Kidney epithelial cell (primary cell): Measurements from ENCODE around the gene LGALS7. TPM values are rescaled to one million over a fixed set of nuclear protein-coding genes. Genes with fewer than 3 reads are reported as not detected.
"Not testable (repeated sequence)": the region's sequence is repeated elsewhere in the genome, so short reads cannot be mapped to it uniquely, and the experiment has no call there.

Experiments
- DNase-seq: peaks from one replicate; pipeline ENCODE4 v3.0.0-alpha.2; 2010; ENCODE audit warnings: low read depth
- H3K27me3 ChIP-seq: 2 replicates; pipeline ENCODE4 v1.6.0; 2011; ENCODE audit warnings: low read length; ENCODE audit not compliant: control insufficient read depth, insufficient read depth
- H3K36me3 ChIP-seq: 2 replicates; pipeline ENCODE4 v1.5.1; 2011; ENCODE audit warnings: low read length; ENCODE audit not compliant: control insufficient read depth, insufficient read depth
- H3K4me3 ChIP-seq: 2 replicates; pipeline ENCODE4 v1.5.1; 2011; ENCODE audit warnings: low read depth, mild to moderate bottlenecking, control low read depth, low read length
- total RNA-seq: library from RNA; depleted of rRNA; stranded (reverse); fragments of >200 nt; gene quantifications from 2 replicates; pipeline ENCODE4 v1.2.3, GENCODE V29; 2015
- TF ChIP-seq, protein P1 (sequence below): IDR thresholded peaks from 2 replicates; pipeline ENCODE4 v1.5.1; 2011; ENCODE audit warnings: mild to moderate bottlenecking, moderate library complexity, low read length, control low read depth, inconsistent platforms; ENCODE audit not compliant: insufficient read depth, poor library complexity, severe bottlenecking

Gene LGALS7
- total RNA-seq, 1 donor from 2014 or later: not detected

DNA sequence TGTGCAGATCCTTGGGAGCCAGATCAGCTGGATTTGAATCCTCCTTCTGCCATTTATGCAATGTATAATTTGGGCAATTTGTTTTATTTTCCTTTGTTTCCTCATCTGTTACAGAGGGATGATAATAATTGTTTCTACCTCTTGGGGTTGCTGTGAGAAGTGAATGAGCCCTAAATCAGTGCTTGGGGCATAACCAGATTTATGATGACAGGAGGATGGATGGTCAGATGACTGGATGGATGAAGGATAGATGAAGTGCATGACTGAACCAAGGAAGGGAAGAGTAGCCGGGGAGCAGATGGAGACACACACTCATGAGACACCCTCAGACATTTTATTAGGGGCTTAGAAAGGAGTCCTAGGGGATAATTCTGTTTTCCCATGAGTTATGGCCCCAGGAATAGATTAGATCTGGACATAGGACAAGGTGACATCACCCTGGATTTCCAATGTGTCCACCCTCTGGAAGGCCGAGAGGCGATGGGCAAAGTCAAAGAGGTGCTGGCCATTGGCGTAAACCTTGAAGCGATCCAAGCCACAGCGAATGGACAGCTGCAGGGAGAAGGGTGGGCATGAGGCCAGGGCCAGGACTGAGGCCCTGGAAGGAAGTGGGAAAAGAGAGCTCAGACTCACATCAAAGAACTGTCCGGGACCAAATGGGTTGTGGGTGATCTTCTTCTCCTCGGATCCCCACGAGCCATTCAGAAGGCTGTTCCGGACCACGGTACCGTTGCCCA is 28.2 kb upstream of the LGALS7 start:
- Histone ChIP-seq H3K36me3 (no peaks in the 10 kb centered on the region), H3K4me3 (no peak overlapping the region), H3K27me3 (no peaks in the 10 kb centered on the region)
- no peak for DNase-seq
- TF ChIP-seq, protein P1, sequence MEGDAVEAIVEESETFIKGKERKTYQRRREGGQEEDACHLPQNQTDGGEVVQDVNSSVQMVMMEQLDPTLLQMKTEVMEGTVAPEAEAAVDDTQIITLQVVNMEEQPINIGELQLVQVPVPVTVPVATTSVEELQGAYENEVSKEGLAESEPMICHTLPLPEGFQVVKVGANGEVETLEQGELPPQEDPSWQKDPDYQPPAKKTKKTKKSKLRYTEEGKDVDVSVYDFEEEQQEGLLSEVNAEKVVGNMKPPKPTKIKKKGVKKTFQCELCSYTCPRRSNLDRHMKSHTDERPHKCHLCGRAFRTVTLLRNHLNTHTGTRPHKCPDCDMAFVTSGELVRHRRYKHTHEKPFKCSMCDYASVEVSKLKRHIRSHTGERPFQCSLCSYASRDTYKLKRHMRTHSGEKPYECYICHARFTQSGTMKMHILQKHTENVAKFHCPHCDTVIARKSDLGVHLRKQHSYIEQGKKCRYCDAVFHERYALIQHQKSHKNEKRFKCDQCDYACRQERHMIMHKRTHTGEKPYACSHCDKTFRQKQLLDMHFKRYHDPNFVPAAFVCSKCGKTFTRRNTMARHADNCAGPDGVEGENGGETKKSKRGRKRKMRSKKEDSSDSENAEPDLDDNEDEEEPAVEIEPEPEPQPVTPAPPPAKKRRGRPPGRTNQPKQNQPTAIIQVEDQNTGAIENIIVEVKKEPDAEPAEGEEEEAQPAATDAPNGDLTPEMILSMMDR: no peak

DNA sequence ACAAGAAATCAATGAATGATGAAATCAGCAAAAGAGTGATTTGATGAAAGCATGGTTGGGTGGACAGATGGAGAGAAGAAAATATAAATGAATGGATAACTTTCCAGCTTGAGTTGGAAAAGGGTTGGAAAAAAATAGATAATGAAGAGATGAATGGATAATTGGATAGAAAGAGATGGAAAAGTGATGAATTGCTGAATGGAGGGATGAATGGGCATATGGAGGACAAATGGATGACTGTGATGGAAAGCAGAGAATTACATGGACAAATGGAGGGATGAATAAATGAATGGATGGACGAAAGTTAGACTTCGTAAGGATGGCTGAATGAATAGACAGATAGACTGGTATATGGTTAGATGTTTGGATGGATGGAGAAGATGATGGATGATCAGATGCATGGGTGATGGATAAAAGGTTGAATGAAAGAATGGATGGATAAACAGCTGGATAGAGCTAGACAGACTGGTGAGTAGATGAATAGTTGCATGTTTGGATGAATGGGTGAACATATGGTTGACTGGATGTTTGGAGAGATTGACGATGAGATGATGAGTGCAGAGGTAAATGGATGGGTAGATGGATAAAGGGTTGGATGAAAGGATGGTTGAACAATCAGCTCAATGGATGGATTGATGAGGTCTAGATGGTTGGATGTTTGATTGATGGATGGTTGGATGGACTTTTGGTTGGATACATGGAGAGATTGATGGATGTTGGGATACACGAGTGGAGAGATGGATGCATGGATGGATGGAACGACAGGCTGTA is 27.4 kb upstream of the LGALS7 start:
- TF ChIP-seq, protein P1: no peak
- H3K36me3 ChIP-seq: no peaks in the 10 kb centered on the region
- no peaks in the 10 kb centered on the region for H3K27me3 ChIP-seq
- no peak for DNase-seq
- H3K4me3 ChIP-seq: no peak overlapping the region

DNA sequence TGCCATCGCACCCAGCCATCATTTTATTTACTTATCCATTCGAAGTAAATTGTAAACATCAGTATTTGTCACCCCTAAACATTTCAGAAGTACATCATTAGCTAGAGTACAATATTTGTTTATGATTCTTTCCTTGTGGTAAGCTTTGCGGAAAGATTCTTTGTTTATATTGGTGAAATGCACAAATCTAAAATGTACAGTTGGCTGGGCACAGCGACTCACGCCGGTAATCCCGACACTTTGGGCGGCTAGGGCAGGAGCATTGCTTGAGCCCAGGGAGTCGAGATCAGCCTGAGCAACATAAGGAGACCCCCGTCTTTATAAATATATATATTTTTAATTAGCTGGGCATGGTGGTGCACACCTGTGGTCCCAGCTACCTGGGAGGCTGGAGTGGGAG is 25.8 kb upstream of the LGALS7 start:
- H3K36me3 ChIP-seq: no peaks in the 10 kb centered on the region
- no peak for DNase-seq
- no peaks in the 10 kb centered on the region for H3K27me3 ChIP-seq
- TF ChIP-seq, protein P1: no peak
- no peak overlapping the region for H3K4me3 ChIP-seq

DNA sequence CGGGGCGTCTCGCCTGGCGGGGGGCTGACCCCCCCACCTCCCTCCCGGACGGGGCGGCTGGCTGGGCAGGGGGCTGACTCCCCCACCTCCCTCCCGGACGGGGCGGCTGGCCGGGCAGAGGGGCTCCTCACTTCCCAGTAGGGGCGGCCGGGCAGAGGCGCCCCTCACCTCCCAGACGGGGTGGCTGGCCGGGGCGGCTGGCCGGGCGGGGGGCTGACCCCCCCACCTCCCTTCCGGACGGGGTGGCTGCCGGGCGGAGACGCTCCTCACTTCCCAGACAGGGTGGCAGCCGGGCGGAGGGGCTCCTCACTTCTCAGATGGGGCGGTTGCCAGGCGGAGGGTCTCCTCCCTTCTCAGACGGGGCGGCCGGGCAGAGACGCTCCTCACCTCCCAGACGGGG is 24.5 kb upstream of the LGALS7 start:
- H3K27me3 ChIP-seq, DNase-seq, H3K4me3 ChIP-seq, H3K36me3 ChIP-seq: not testable (repeated sequence)

DNA sequence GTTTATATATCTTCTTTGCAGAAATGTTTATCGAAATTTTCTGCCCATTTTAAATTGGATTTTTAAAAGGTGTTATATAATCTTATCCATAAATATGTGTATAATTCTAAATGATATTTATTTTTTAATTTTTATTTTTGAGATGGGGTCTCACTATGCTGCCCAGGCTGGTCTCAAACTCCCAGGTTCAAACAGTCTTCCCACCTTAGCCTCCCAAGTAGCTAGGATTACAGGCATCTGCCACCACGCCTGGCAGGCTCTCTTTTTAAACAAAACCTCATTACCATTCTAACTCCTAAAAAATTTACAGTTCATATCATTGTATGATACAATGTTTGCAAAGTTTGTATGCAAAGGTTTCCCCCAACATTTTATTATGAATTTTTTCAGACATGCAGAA is 22.8 kb upstream of the LGALS7 start:
- no peak for DNase-seq
- TF ChIP-seq, protein P1: no peak
- H3K4me3 ChIP-seq: no peak overlapping the region
- H3K36me3 ChIP-seq: no peaks in the 10 kb centered on the region
- H3K27me3 ChIP-seq: no peaks in the 10 kb centered on the region

DNA sequence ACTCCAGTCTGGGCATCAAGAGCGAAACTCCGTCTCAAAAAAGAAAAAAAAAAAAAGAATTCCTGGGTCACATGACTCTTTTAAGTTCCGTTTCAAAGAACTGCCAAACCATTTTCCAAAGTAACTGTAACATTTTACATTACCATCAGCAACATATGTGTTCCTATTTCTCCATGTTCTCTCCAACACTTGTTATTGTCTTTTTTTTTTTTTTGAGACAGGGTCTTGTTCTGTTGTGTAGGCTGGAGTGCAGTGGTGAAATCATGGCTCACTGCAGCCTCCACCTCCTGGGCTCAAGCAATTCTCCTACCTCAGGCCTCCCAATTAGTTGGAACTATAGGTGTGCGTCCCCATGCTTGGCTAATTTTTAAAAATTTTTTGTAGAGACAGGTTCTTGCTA is 22.2 kb upstream of the LGALS7 start:
- DNase-seq: no peak

More for the DNA sequence above, 22.2 kb upstream of the LGALS7 start:
- H3K27me3 ChIP-seq: no peaks in the 10 kb centered on the region
- TF ChIP-seq, protein P1: no peak
- no peaks in the 10 kb centered on the region for H3K36me3 ChIP-seq
- no peak overlapping the region for H3K4me3 ChIP-seq
